ENCODE measurements around the gene NXT1.
"Not testable (repeated sequence)": the region's sequence is repeated elsewhere in the genome, so short reads cannot be mapped to it uniquely, and the experiment has no call there.

The NXT1 gene

GRCh38 chr20:23331450-23332350 lies 18.9 kb upstream of the NXT1 start:
- DNase-seq (ENCODE audit: low read depth) = no peak

- no peak for DNase-seq (ENCODE audit: low read depth)
These were observed 18.1 kb upstream of the NXT1 start for GRCh38 chr20:23332467-23332866.

GRCh38 chr20:23334111-23334510 lies 16.5 kb upstream of the NXT1 start:
- no peak for DNase-seq (ENCODE audit: low read depth)

GRCh38 chr20:23335521-23335920 lies 15.1 kb upstream of the NXT1 start:
- DNase-seq (ENCODE audit: low read depth) = no peak

GRCh38 chr20:23336476-23336875 lies 14.1 kb upstream of the NXT1 start:
- no peak for DNase-seq (ENCODE audit: low read depth)

- no peak for DNase-seq (ENCODE audit: low read depth)
These were observed 13.3 kb upstream of the NXT1 start for GRCh38 chr20:23337312-23337711.

GRCh38 chr20:23339986-23340385 lies 10.6 kb upstream of the NXT1 start:
- no peak for DNase-seq (ENCODE audit: low read depth)

GRCh38 chr20:23340524-23340923 lies 10.1 kb upstream of the NXT1 start:
- no peak for DNase-seq (ENCODE audit: low read depth)

- DNase-seq (ENCODE audit: low read depth) = no peak
These were observed 9.5 kb upstream of the NXT1 start for GRCh38 chr20:23341073-23341472.

GRCh38 chr20:23343590-23343989 lies 7.0 kb upstream of the NXT1 start:
- DNase-seq (ENCODE audit: low read depth) = no peak

GRCh38 chr20:23344336-23344735 lies 6.3 kb upstream of the NXT1 start:
- DNase-seq (ENCODE audit: low read depth) = no peak

- no peak for DNase-seq (ENCODE audit: low read depth)
These were observed 4.6 kb upstream of the NXT1 start for GRCh38 chr20:23346002-23346401.

GRCh38 chr20:23347791-23348190 lies 2.8 kb upstream of the NXT1 start:
- DNase-seq (ENCODE audit: low read depth) = no peak

GRCh38 chr20:23348510-23348909 lies 2.1 kb upstream of the NXT1 start:
- DNase-seq (ENCODE audit: low read depth) = not testable (repeated sequence)

GRCh38 chr20:23349338-23350195 lies 1.0 kb upstream of the NXT1 start:
- peak; percentile 64 for DNase-seq (ENCODE audit: low read depth)

GRCh38 chr20:23350904-23351838 lies 580 bp downstream of the NXT1 start:
- peak; percentile 46 for DNase-seq (ENCODE audit: low read depth)

GRCh38 chr20:23356203-23356602 lies 5.6 kb downstream of the NXT1 start:
- no peak for DNase-seq (ENCODE audit: low read depth)

GRCh38 chr20:23357767-23358562 lies 7.4 kb downstream of the NXT1 start:
- DNase-seq (ENCODE audit: low read depth) = peak; percentile 98

GRCh38 chr20:23358563-23358906 lies 7.9 kb downstream of the NXT1 start:
- no peak for DNase-seq (ENCODE audit: low read depth)

GRCh38 chr20:23358923-23359593 lies 8.5 kb downstream of the NXT1 start:
- no peak for DNase-seq (ENCODE audit: low read depth)

- no peak for DNase-seq (ENCODE audit: low read depth)
These were observed 9.9 kb downstream of the NXT1 start for GRCh38 chr20:23360531-23360930.
